Right lobe of liver (tissue), 6 donors: ENCODE data around the gene AGPAT2. TPM values are rescaled to one million over a fixed set of nuclear protein-coding genes. Genes with fewer than 3 reads are reported as not detected.

ENCODE experiments used
- ATAC-seq, 4 donors: fragments of 200-7000 bp; cut with Tn5 transposase; one replicate each; pipeline ENCODE4 v1.9.1; 2020; ENCODE audit warnings: mild to moderate bottlenecking in 4 of 4, moderate library complexity in 4 of 4
- DNase-seq, 3 donors: peaks; one replicate each; pipeline ENCODE4 v3.0.0-alpha.2; 2020
- H3K27ac ChIP-seq, 3 donors: fragments of 200-600 bp; one replicate each; pipeline ENCODE4 v1.8.0; 2022
- H3K27me3 ChIP-seq, 2 donors: fragments of 200-600 bp; one replicate each; pipeline ENCODE4 v1.8.0; 2022
- H3K36me3 ChIP-seq, 4 donors: fragments of 200-600 bp; sonication (generic) in 1 of 4; one replicate each; pipeline versions ENCODE4 v1.5.1 to v1.8.0; 2017 to 2022; ENCODE audit warnings: control low read depth in 1 of 4
- H3K4me1 ChIP-seq, 4 donors: fragments of 200-600 bp; sonication (generic) in 1 of 4; one replicate each; pipeline versions ENCODE4 v1.5.1 to v1.8.0; 2017 to 2022; ENCODE audit warnings: control low read depth in 1 of 4
- H3K4me3 ChIP-seq, 3 donors: fragments of 200-600 bp; one replicate each; pipeline ENCODE4 v1.8.0; 2022
- H3K9me3 ChIP-seq, 4 donors: fragments of 200-600 bp; sonication (generic) in 1 of 4; one replicate each; pipeline versions ENCODE4 v1.5.1 to v1.8.0; 2017 to 2022; ENCODE audit warnings: control low read depth in 1 of 4
- POLR2A ChIP-seq: fragments of 450-650 bp; IDR thresholded peaks from one replicate; pipeline ENCODE4 v1.6.1; 2017; ENCODE audit warnings: antibody characterized with exemption, mild to moderate bottlenecking
- WGBS: methylation state at CpG from one replicate; pipeline ENCODE4 v1.1.6; 2018; ENCODE audit warnings: low coverage, low lambda C conversion rate; ENCODE audit not compliant: insufficient coverage; ENCODE audit errors: missing lambda C conversion rate; 5-methylcytosine and 5-hydroxymethylcytosine counted together
- intact Hi-C, 2 donors: fragments of 100-400 bp; cut with DNase I; formaldehyde crosslinking; loops; one replicate each; pipeline versions ENCODE4 v1.11.2 to v1.14.1; 2022
- total RNA-seq, 6 experiments: library from RNA; depleted of rRNA in 2 of 6; stranded (reverse); fragments of >200 nt in 2 of 6; fragmentation: NEBNext Ultra II Directional in 3 of 6; extraction: Animal tissue kit (Norgen Biotek cat#: 25700) in 3 of 6; gene quantifications; one replicate each; pipeline versions ENCODE4 v1.1.0 to v1.2.4, GENCODE V29; 2016 to 2023
- TF ChIP-seq, protein P1 (sequence below), 4 donors: fragments of 200-600 bp in 3 of 4; fragments of 450-650 bp in 1 of 4; IDR thresholded peaks; one replicate each; pipeline versions ENCODE4 v1.5.1 to v1.8.0; 2016 to 2022; ENCODE audit warnings: antibody characterized with exemption in 4 of 4, mild to moderate bottlenecking in 2 of 4
- donor health status: DM: no; HTN: yes; CAD: no.
- donor health status: DM: no; HTN: no; CAD: no.
- donor health status: DM: no; HTN: no; CAD: no.
- donor health status: DM: no; HTN: yes; CAD: no.
- donor health status: DM: no; HTN: yes; CAD: no.

The AGPAT2 gene
- total RNA-seq, 6 experiments from 2014 or later: 117 to 379 (median 184) TPM

DNA sequence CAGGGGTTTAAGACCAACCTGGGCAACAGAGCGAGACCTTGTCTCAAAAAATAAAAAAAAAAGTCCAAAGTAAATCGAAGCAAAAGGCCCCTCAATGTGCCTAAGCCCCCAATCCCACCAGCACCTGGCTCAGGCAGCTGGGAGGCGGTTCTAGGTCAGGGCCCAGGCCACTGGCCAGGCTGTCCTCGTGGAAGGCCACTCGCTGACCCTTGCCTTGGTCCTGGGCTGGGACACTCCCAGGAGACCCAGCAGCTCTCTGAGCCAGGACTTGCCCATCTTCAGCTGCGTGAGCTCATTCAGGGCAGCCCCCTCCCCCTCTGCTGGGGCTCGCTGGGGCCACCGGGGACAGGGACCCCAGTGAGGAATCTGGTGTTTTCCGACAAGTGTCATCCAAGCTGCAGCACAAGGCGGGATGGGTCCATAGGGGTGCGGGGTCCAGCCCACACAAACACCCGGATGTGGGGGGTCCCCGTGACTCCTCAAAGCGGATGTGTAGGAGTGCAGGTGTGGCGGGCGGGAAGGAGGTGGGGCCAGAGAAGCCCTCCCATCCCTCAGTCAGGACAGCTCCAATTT is 4.0 kb downstream of the AGPAT2 start:
- intact Hi-C loops: no loop called here
- DNase-seq (peak; percentile 66 to 85 (median 84)), ATAC-seq (peak; percentile 15 to 51 (median 43))
- no peaks in the 10 kb centered on the region for H3K27me3 ChIP-seq
- WGBS: 44% methylated on average over 2 of the region's 16 CpGs
- TF ChIP-seq POLR2A: no peak
- peak overlapping the region in 1 of 3 donors; percentile 14 for H3K4me3 ChIP-seq
- no peaks in the 10 kb centered on the region for H3K9me3 ChIP-seq
- no peaks in the 10 kb centered on the region for H3K36me3 ChIP-seq
- peak overlapping the region in 1 of 3 donors; percentile 43 for H3K27ac ChIP-seq
- peaks cover 0 to 84% (median 40%) of the 10 kb centered on the region in 4 donors for H3K4me1 ChIP-seq

DNA sequence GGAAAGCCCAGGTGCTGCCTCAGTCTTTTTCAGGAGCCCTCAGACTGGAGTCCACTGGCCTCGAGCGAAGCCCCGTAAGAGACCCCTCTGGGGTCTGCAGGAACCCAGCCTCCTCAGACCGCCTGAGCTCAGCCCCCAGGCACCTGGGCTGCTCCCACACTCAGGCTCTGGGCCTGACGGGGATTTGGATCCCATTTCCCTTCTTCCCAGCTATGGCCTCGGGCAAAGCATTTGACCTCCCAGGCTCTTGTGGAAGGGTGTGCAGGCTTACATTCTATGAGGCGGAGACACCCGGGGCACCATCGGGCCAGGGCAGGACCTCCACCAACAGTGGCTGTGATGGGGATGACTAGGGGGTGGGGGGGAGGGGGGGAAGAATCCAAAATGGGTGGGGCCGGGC is 4.5 kb downstream of the AGPAT2 start:
- H3K27ac ChIP-seq: peak overlapping the region in 1 of 3 donors; percentile 43
- no peaks in the 10 kb centered on the region for H3K36me3 ChIP-seq
- intact Hi-C loops: no loop called here
- ATAC-seq (no peak), DNase-seq (no peak)
- no peaks in the 10 kb centered on the region for H3K27me3 ChIP-seq
- 20% methylated on average over 1 of the region's 10 CpGs for WGBS
- peaks cover 0 to 80% (median 40%) of the 10 kb centered on the region in 4 donors for H3K4me1 ChIP-seq
- TF ChIP-seq, protein P1, sequence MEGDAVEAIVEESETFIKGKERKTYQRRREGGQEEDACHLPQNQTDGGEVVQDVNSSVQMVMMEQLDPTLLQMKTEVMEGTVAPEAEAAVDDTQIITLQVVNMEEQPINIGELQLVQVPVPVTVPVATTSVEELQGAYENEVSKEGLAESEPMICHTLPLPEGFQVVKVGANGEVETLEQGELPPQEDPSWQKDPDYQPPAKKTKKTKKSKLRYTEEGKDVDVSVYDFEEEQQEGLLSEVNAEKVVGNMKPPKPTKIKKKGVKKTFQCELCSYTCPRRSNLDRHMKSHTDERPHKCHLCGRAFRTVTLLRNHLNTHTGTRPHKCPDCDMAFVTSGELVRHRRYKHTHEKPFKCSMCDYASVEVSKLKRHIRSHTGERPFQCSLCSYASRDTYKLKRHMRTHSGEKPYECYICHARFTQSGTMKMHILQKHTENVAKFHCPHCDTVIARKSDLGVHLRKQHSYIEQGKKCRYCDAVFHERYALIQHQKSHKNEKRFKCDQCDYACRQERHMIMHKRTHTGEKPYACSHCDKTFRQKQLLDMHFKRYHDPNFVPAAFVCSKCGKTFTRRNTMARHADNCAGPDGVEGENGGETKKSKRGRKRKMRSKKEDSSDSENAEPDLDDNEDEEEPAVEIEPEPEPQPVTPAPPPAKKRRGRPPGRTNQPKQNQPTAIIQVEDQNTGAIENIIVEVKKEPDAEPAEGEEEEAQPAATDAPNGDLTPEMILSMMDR (IDR thresholded peaks at IDR 0.05): no peak
- no peak for TF ChIP-seq POLR2A
- H3K9me3 ChIP-seq: no peaks in the 10 kb centered on the region
- H3K4me3 ChIP-seq: peak overlapping the region in 1 of 3 donors; percentile 14

DNA sequence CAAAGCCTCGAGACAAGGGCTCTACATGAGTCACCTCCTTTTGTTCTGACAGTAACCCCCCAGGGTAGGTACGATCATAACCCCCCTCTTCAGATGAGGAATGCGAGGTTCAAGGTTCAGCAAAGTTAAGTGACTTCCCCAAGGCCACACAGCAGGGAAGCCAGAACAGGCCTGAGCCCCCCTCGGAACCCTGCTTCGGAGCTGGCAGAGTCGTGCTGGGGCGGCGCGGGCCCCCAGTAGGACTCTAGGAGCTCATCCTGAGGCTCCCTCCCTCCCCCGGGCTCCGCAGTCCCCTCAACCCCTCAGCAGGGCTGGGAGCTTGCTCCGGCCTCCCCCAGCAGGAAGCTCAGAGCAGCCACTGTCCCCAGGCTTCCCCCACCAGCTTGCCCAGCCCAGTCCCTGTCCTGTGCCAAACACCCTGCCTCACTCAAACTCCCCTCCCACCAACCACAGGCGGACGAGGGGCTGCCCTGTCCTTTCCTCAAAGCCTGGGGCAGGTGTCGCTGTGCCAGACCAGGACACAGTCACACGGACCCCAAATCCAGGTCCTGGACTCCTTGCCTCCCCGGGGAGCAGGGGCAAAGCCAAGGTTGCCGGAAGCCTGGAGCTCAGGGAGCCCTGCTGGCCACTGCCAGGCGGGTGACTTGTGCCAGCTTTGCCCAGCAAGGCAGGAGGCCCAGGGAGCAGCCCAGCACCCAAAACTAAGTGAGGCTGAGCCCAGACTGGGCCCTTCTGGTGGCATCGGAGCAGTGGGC is 5.1 kb downstream of the AGPAT2 start:
- DNase-seq (peak in 1 of 3 donors; percentile 32), ATAC-seq (no peak)
- Histone ChIP-seq H3K27ac (peak overlapping the region in 1 of 3 donors; percentile 43), H3K4me3 (no peak overlapping the region), H3K27me3 (no peaks in the 10 kb centered on the region), H3K9me3 (no peaks in the 10 kb centered on the region), H3K36me3 (no peaks in the 10 kb centered on the region), H3K4me1 (peaks cover 0 to 79% (median 39%) of the 10 kb centered on the region in 4 donors)
- no peak for TF ChIP-seq POLR2A
- TF ChIP-seq, protein P1 (IDR thresholded peaks at IDR 0.05): no peak
- 80% methylated on average over 4 of the region's 20 CpGs for WGBS
- intact Hi-C loops: no loop called here

DNA sequence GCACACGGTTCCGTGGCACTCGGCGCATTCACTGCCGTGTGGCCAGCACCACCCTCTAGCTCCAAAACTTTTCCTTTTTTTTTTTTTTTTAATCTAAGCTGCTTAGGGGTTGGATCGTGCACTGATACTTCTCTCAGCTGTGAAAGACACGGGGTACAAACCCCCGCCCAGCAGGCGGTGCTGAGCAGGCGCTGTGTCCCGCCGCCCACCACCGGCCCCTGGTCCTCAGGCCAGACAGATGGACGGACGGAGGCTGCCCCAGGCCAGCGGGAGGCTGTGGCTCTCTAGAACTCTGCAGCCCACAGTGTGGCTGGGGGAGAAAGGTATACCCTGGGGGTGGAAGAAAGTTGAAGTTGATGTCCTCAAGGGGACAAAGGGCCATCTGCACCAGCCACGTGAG is 6.2 kb downstream of the AGPAT2 start:
- ATAC-seq (no peak), DNase-seq (no peak)
- intact Hi-C loops: no loop called here
- TF ChIP-seq, protein P1 (IDR thresholded peaks at IDR 0.05): no peak
- peak; percentile 10 for TF ChIP-seq POLR2A
- H3K27ac ChIP-seq: peak overlapping the region in 1 of 3 donors; percentile 43
- peaks cover 0 to 79% (median 39%) of the 10 kb centered on the region in 4 donors for H3K4me1 ChIP-seq
- no peaks in the 10 kb centered on the region for H3K9me3 ChIP-seq
- WGBS: 73% methylated on average over 12 of the region's 17 CpGs
- H3K4me3 ChIP-seq: no peak overlapping the region
- H3K27me3 ChIP-seq: no peaks in the 10 kb centered on the region
- H3K36me3 ChIP-seq: peaks cover 0 to 6% (median 4%) of the 10 kb centered on the region in 4 donors

DNA sequence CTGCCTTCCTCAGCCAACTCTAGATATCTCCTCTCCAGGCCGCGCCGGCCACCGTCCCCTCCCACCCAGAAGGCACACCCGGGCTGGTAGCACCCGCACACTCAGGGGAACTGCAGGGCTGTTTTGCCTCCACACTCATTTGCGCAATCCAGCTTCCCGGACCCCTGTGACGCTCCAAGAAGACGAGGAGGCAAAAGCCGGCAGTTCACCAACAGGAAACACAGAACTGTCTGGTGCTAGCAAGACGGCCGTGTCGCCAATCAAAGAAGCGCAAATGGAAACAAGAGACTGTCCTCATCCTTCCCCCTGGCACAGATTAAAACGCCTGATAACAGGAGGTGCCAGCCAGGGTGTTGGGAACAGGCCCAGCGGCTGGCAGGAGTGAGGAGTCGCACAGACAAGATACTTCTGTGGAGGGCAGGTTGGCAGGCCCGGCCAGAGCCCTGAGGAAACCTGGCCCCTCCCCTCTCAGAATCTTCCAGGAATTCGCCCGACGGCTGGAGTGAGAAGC is 7.8 kb downstream of the AGPAT2 start:
- Histone ChIP-seq H3K27ac (peak overlapping the region; percentile 1 to 69 (median 47)), H3K4me1 (peaks cover 0 to 70% (median 34%) of the 10 kb centered on the region in 4 donors), H3K4me3 (peak overlapping the region in 1 of 3 donors; percentile 4)

More for the DNA sequence above, 7.8 kb downstream of the AGPAT2 start:
- whole genome bisulfite sequencing: 8% methylated on average over 12 of the region's 22 CpGs
- Histone ChIP-seq H3K9me3 (no peaks in the 10 kb centered on the region), H3K36me3 (peaks cover 0 to 6% (median 4%) of the 10 kb centered on the region in 4 donors), H3K27me3 (no peaks in the 10 kb centered on the region)
- intact Hi-C loops: no loop called here
- DNase-seq (peak; percentile 69 to 82 (median 78)), ATAC-seq (peak in 3 of 4 donors; percentile 3 to 35 (median 10))
- no peak for TF ChIP-seq POLR2A
- TF ChIP-seq, protein P1 (IDR thresholded peaks at IDR 0.05): no peak
